Thoracic aorta (tissue), 2 donors: ENCODE results near the gene GNAZ. TPM values are rescaled to one million over a fixed set of nuclear protein-coding genes. Genes with fewer than 3 reads are reported as not detected.

Experiments used
- ATAC-seq: fragments of 150-250 bp; one replicate; pipeline ENCODE4 v1.8.0; 2017; ENCODE audit warnings: low read depth; ENCODE audit not compliant: insufficient number of reproducible peaks, low FRiP score
- DNase-seq: peaks from one replicate; pipeline ENCODE4 v3.0.0-alpha.2; 2020; ENCODE audit warnings: low spot score
- H3K27ac ChIP-seq, 2 donors: fragments of 200-600 bp; sonication (generic); 1 replicate in 1 of 2; 2 replicates in 1 of 2; pipeline ENCODE4 v1.5.1; 2016; ENCODE audit warnings: mild to moderate bottlenecking in 2 of 2, moderate library complexity in 2 of 2
- H3K27me3 ChIP-seq: fragments of 200-600 bp; sonication (generic); replicated peaks from 2 replicates; pipeline ENCODE4 v1.6.0; 2016; ENCODE audit warnings: mild to moderate bottlenecking; ENCODE audit not compliant: insufficient read depth
- H3K36me3 ChIP-seq: fragments of 200-600 bp; sonication (generic); one replicate; pipeline ENCODE4 v1.5.1; 2016
- H3K4me1 ChIP-seq, 2 donors: fragments of 200-600 bp; sonication (generic); 1 replicate in 1 of 2; 2 replicates in 1 of 2; pipeline versions ENCODE4 v1.5.1 to v1.6.0; 2016; ENCODE audit warnings: low read depth in 2 of 2, mild to moderate bottlenecking in 1 of 2; ENCODE audit not compliant: control insufficient read depth in 1 of 2
- H3K4me3 ChIP-seq: fragments of 200-600 bp; sonication (generic); 2 replicates; pipeline ENCODE4 v1.5.1; 2016; ENCODE audit warnings: mild to moderate bottlenecking
- H3K9me3 ChIP-seq: fragments of 200-600 bp; sonication (generic); 2 replicates; pipeline ENCODE4 v1.5.1; 2016
- total RNA-seq, 2 donors: library from RNA; depleted of rRNA; stranded (reverse); fragments of >200 nt; gene quantifications; one replicate each; pipeline versions ENCODE4 v1.1.0 to v1.2.3, GENCODE V29; 2016
- TF ChIP-seq, protein P1 (sequence below): fragments of 200-600 bp; sonication (generic); IDR thresholded peaks from one replicate; pipeline ENCODE4 v1.5.1; 2019; ENCODE audit warnings: antibody characterized with exemption

The GNAZ gene
- total RNA-seq, 2 donors from 2014 or later: 3.9 to 5.4 TPM

DNA sequence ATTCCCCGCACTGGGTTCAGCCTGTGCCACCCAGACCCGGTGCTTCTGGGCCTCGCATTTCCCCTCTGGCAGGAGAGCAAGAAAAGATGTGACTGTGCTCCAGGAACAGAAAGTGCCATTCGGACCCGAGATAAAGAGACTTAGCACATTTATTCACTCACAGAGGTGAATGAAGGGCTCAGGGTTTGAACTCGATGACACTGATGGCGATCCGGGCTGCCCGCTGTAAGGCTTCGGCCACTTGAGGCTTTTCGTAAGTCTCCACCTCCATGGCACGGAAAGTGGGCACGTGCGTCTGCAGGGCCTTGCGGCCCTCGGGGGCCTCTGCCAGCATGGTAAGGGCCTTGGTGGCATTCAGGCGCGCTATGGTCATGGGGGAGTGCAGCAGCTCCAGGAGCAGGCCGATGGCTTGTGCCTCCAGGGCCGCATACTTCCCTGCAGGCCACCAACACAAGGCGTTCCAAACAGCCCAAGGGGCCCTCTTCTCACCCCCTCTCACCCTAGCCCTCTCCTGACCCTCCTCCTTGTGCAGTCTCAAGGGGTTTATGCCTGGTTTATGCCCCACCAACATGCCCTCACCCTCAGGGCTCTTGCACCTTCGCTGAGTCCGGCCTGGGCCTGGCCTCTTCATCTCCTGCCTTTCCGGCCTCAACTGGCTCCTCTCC, 10.9 kb upstream of the GNAZ start:
- Histone ChIP-seq H3K36me3 (no peaks in the 10 kb centered on the region), H3K27me3 (no peaks in the 10 kb centered on the region), H3K9me3 (peaks cover 6% of the 10 kb centered on the region), H3K4me1 (no peaks in the 10 kb centered on the region), H3K4me3 (no peak overlapping the region), H3K27ac (no peak overlapping the region)
- DNase-seq (no peak), ATAC-seq (no peak)
- TF ChIP-seq, protein P1, sequence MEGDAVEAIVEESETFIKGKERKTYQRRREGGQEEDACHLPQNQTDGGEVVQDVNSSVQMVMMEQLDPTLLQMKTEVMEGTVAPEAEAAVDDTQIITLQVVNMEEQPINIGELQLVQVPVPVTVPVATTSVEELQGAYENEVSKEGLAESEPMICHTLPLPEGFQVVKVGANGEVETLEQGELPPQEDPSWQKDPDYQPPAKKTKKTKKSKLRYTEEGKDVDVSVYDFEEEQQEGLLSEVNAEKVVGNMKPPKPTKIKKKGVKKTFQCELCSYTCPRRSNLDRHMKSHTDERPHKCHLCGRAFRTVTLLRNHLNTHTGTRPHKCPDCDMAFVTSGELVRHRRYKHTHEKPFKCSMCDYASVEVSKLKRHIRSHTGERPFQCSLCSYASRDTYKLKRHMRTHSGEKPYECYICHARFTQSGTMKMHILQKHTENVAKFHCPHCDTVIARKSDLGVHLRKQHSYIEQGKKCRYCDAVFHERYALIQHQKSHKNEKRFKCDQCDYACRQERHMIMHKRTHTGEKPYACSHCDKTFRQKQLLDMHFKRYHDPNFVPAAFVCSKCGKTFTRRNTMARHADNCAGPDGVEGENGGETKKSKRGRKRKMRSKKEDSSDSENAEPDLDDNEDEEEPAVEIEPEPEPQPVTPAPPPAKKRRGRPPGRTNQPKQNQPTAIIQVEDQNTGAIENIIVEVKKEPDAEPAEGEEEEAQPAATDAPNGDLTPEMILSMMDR: no peak

DNA sequence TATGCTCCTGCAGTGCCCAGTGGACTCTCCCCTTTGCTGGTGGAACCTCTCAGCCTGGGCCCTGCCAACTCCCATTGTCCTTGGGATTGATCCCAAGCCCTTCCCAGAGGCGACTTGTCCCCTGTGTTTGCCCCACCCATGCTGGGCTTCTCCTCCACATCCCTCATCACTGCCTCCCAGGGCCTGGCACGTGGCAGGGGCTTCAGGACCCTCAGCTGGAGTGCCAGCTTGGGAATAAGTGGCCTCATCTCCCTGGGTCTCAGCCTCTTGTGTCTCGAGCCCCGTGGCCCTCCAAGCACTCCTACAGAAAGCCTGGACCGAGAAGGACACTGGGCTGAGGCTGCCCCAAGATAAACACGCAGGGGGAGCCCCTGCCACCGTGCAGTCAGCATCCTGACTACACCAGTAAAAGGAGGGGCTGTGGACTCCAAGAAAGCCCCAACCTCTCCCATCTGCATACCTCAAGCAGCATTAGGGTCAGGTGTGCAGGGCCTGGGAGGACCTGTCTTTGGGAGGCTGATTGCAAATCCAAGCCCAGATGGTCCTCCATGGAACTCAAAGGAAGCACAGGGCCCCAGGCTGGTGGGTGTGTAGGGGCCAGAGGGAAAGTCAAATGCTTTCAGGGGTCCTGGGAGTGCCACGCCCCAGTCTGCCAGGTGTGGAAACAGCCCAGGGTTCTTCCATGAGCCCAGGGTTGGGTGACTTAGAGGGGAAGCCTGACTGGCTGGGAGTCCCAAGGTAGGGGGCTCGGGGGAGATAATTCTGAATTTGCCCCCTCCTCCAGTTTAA, 9.5 kb upstream of the GNAZ start:
- TF ChIP-seq, protein P1: no peak
- Histone ChIP-seq H3K4me1 (no peaks in the 10 kb centered on the region), H3K9me3 (peaks cover 6% of the 10 kb centered on the region), H3K4me3 (no peak overlapping the region), H3K27ac (no peak overlapping the region), H3K36me3 (no peaks in the 10 kb centered on the region), H3K27me3 (no peaks in the 10 kb centered on the region)
- DNase-seq: no peak
- ATAC-seq: no peak

DNA sequence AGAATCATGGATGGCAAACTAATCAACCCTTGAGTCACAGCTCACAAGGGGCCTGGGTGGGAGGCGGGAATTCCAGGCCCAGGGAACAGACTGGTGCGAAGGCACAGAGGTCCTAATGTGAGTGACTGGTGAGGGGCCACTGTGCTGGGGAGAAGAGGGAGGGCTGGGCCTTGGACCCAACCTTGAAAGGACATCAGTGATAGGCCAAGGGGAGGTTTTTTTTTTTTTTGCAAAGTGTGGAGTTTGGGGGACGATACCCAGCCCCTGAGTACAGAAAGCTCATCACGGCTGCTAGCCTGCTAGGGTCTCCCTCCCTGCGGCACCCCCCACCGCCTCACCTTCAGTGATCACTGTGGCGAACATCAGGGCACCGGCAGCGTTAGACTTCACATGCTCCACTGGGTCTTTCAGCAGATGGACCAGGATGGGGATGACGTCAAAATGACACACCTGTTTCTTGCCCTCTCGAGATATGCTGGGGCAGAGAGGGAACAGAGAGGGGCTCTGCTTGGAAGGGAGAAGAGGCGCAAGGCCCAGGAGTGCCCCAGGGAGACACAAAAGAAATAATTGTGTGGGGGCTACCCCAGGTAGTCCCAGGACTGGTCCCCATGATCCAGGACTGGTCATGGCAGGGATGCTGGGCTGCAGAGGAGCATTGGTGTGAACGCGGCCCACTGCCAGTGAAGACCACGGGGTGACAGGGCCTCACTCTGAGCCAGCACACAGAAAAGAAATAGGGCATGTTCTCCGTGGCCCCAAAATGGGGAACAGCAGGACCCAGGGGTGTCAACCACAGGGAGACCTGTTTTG, 8.6 kb upstream of the GNAZ start:
- TF ChIP-seq, protein P1: no peak
- peaks cover 3% of the 10 kb centered on the region for H3K9me3 ChIP-seq
- no peaks in the 10 kb centered on the region for H3K27me3 ChIP-seq
- ATAC-seq (no peak), DNase-seq (no peak)
- no peak overlapping the region for H3K4me3 ChIP-seq
- H3K4me1 ChIP-seq: no peaks in the 10 kb centered on the region
- no peaks in the 10 kb centered on the region for H3K36me3 ChIP-seq
- H3K27ac ChIP-seq: no peak overlapping the region

DNA sequence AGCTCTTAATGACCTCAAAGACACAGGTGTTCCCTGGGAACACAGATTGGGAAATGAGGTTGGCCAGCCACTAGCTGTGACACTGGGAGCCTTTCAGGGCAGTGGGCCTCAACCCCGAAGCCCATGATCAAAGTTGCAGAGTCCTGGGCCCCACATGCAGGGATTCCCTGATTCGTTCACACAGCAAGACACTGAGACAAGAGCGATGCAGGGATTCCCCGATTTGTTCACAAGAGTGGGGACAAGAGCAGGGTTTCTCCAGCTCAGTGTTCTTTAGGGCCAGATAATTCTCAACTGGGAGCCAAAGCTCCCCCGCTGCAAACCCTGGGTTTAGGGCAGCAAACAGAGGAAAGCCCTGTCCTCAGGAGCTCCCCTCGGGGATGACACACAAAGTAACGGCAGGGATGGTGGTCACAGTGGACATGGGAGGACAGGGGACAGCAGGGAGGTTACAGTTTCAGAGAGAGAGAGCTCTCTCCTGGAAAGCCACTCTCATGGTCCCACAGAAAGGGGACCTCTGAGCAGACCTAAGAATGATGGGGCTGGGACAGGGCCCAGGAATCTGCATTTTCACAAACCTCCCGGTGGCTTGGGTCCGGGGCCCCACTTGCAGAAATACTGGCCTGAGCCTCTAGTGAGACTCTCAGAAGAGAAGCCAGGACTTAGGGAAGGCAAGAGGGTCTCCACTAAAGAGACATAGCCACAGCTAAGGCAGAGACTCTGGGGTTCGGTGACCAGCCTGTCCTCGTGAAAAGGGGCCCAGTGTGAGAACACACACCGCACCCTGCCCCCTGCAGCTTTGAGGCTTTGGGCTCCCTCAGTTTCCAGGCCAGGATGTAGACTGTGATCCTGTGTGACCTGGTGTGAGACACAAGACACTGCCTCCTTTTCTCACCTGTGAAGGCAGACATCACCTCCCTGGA, 7.4 kb upstream of the GNAZ start:
- H3K27me3 ChIP-seq: no peaks in the 10 kb centered on the region
- no peak overlapping the region for H3K4me3 ChIP-seq
- TF ChIP-seq, protein P1: no peak
- no peak for DNase-seq
- no peaks in the 10 kb centered on the region for H3K4me1 ChIP-seq
- no peaks in the 10 kb centered on the region for H3K9me3 ChIP-seq
- H3K36me3 ChIP-seq: no peaks in the 10 kb centered on the region
- H3K27ac ChIP-seq: no peak overlapping the region
- ATAC-seq: no peak
